Epithelial cell of esophagus (primary cell): ENCODE results near the gene LRRN2.
"Not testable (repeated sequence)": the region's sequence is repeated elsewhere in the genome, so short reads cannot be mapped to it uniquely, and the experiment has no call there.

Experiments
- DNase-seq: peaks from one replicate; pipeline ENCODE4 v3.0.0; 2010; ENCODE audit warnings: low read depth
- H3K4me3 ChIP-seq: 2 replicates; pipeline ENCODE4 v1.5.1; 2011; ENCODE audit warnings: mild to moderate bottlenecking, low read length, control low read depth
- CTCF ChIP-seq: IDR thresholded peaks from 2 replicates; pipeline ENCODE4 v1.5.1; 2011; ENCODE audit warnings: low read depth, mild to moderate bottlenecking, low read length, control low read depth, inconsistent platforms; ENCODE audit not compliant: insufficient read depth; ENCODE audit errors: missing control alignments

The LRRN2 gene

GRCh38 chr1:204730826-204731459, 45.4 kb upstream of the LRRN2 start:
- no peak overlapping the region for H3K4me3 ChIP-seq
- TF ChIP-seq CTCF = no peak
- peak; percentile 80 for DNase-seq

GRCh38 chr1:204729516-204729915, 44.0 kb upstream of the LRRN2 start:
- DNase-seq = no peak
- no peak for TF ChIP-seq CTCF
- H3K4me3 ChIP-seq = no peak overlapping the region

- TF ChIP-seq CTCF = no peak
- DNase-seq = peak; percentile 57
- no peak overlapping the region for H3K4me3 ChIP-seq
Observed at GRCh38 chr1:204728456-204728855, 42.9 kb upstream of the LRRN2 start.

GRCh38 chr1:204728045-204728444, 42.5 kb upstream of the LRRN2 start:
- no peak overlapping the region for H3K4me3 ChIP-seq
- no peak for DNase-seq
- TF ChIP-seq CTCF = no peak

GRCh38 chr1:204727438-204727837, 41.9 kb upstream of the LRRN2 start:
- H3K4me3 ChIP-seq, DNase-seq: not testable (repeated sequence)

GRCh38 chr1:204726478-204726877, 40.9 kb upstream of the LRRN2 start:
- peak; percentile 74 for DNase-seq
- TF ChIP-seq CTCF = no peak
- no peak overlapping the region for H3K4me3 ChIP-seq

GRCh38 chr1:204725821-204726448, 40.4 kb upstream of the LRRN2 start:
- no peak for TF ChIP-seq CTCF

More at GRCh38 chr1:204725821-204726448, 40.4 kb upstream of the LRRN2 start:
- H3K4me3 ChIP-seq = no peak overlapping the region
- DNase-seq = peak; percentile 76
